Loucy (cell line): ENCODE data around the gene TRIOBP.
"Not testable (repeated sequence)": the region's sequence is repeated elsewhere in the genome, so short reads cannot be mapped to it uniquely, and the experiment has no call there.

Experiments used
- H2AFZ ChIP-seq: fragments of 200-600 bp; sonication (generic); 2 replicates; pipeline ENCODE4 v1.6.0; 2016; ENCODE audit warnings: antibody characterized with exemption, mild to moderate bottlenecking, low read length, moderate library complexity
- H3F3A ChIP-seq: fragments of 200-600 bp; 2 replicates; pipeline ENCODE4 v1.6.0; 2016; ENCODE audit warnings: antibody characterized with exemption, low read depth, mild to moderate bottlenecking
- H3K27me3 ChIP-seq: fragments of 200-600 bp; sonication (generic); 2 replicates; pipeline ENCODE4 v1.6.1; 2014; ENCODE audit warnings: low read length, mild to moderate bottlenecking; ENCODE audit not compliant: insufficient read depth, poor library complexity, severe bottlenecking
- H3K36me3 ChIP-seq: fragments of 200-600 bp; sonication (generic); 2 replicates; pipeline ENCODE4 v1.6.1; 2016; ENCODE audit warnings: low read length; ENCODE audit not compliant: insufficient read depth
- H3K4me1 ChIP-seq: fragments of 200-600 bp; sonication (generic); 2 replicates; pipeline ENCODE4 v1.5.1; 2014; ENCODE audit warnings: low read length, mild to moderate bottlenecking; ENCODE audit not compliant: insufficient read depth, poor library complexity, severe bottlenecking
- H3K4me2 ChIP-seq: fragments of 200-600 bp; sonication (generic); 2 replicates; pipeline ENCODE4 v1.6.0; 2014; ENCODE audit warnings: antibody characterized with exemption, low read length, low read depth, mild to moderate bottlenecking; ENCODE audit not compliant: poor library complexity, severe bottlenecking
- H3K4me3 ChIP-seq: fragments of 200-600 bp; sonication (generic); 2 replicates; pipeline ENCODE4 v1.5.1; 2014; ENCODE audit warnings: low read length, mild to moderate bottlenecking, mixed read lengths; ENCODE audit not compliant: poor library complexity, severe bottlenecking
- H3K79me2 ChIP-seq: fragments of 200-600 bp; sonication (generic); 2 replicates; pipeline ENCODE4 v1.6.1; 2014; ENCODE audit warnings: low read length; ENCODE audit not compliant: insufficient read depth
- H3K9ac ChIP-seq: fragments of 200-600 bp; sonication (generic); 2 replicates; pipeline ENCODE4 v1.6.0; 2014; ENCODE audit warnings: mild to moderate bottlenecking, low read depth, low read length, moderate library complexity; ENCODE audit not compliant: poor library complexity, severe bottlenecking
- H3K9me2 ChIP-seq: fragments of 200-600 bp; sonication (generic); replicated peaks from 2 replicates; pipeline ENCODE4 v1.6.1; 2016; ENCODE audit warnings: low read depth, low read length, mixed read lengths
- H3K9me3 ChIP-seq: fragments of 200-600 bp; sonication (generic); 2 replicates; pipeline ENCODE4 v1.6.1; 2014; ENCODE audit warnings: mild to moderate bottlenecking, antibody characterized with exemption, low read length, low read depth; ENCODE audit not compliant: insufficient read depth
- H4K20me1 ChIP-seq: fragments of 200-600 bp; sonication (generic); 2 replicates; pipeline ENCODE4 v1.6.0; 2014; ENCODE audit warnings: antibody characterized with exemption, low read length, mild to moderate bottlenecking; ENCODE audit not compliant: insufficient read depth, poor library complexity, severe bottlenecking
- EZH2phosphoT487 ChIP-seq: fragments of 200-600 bp; IDR thresholded peaks from 2 replicates; pipeline ENCODE4 v1.6.1; 2018; ENCODE audit warnings: antibody characterized with exemption, mild to moderate bottlenecking, moderate library complexity, borderline replicate concordance
- TF ChIP-seq, protein P1 (sequence below): fragments of 200-600 bp; sonication (generic); conservative IDR thresholded peaks from 2 replicates; pipeline ENCODE4 v1.5.1; 2014; ENCODE audit warnings: mild to moderate bottlenecking, antibody characterized with exemption, low read length

The TRIOBP gene

DNA sequence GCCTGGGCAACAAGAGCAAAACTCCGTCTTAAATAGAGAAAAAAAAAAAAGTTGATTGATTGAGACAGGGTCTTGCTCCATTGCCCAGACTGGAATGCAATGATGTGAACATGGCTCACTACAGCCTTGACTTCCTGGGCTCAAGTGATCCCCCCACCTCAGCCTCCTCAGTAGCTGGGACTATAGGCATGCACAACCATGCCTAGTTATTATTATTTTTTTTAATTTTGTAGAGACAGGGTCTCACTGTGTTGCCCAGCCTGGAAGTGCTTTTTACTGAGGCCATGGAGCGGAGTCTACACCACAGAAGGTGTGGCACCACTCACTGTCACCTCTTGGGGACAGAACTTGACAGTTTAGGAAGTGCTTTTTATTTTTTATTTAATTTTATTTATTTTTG lies 17.8 kb downstream of the TRIOBP start:
- Histone ChIP-seq H2AFZ (no peak overlapping the region), H3K36me3 (no peaks in the 10 kb centered on the region), H3K4me3 (no peak overlapping the region), H3K4me2 (no peak overlapping the region), H3K27me3 (no peaks in the 10 kb centered on the region), H3K4me1 (no peaks in the 10 kb centered on the region), H3F3A (no peaks in the 10 kb centered on the region), H3K9ac (no peak overlapping the region), H3K79me2 (no peaks in the 10 kb centered on the region), H3K9me3 (no peaks in the 10 kb centered on the region), H4K20me1 (no peaks in the 10 kb centered on the region), H3K9me2 (no peaks in the 10 kb centered on the region)
- no peak for TF ChIP-seq EZH2phosphoT487
- TF ChIP-seq, protein P1, sequence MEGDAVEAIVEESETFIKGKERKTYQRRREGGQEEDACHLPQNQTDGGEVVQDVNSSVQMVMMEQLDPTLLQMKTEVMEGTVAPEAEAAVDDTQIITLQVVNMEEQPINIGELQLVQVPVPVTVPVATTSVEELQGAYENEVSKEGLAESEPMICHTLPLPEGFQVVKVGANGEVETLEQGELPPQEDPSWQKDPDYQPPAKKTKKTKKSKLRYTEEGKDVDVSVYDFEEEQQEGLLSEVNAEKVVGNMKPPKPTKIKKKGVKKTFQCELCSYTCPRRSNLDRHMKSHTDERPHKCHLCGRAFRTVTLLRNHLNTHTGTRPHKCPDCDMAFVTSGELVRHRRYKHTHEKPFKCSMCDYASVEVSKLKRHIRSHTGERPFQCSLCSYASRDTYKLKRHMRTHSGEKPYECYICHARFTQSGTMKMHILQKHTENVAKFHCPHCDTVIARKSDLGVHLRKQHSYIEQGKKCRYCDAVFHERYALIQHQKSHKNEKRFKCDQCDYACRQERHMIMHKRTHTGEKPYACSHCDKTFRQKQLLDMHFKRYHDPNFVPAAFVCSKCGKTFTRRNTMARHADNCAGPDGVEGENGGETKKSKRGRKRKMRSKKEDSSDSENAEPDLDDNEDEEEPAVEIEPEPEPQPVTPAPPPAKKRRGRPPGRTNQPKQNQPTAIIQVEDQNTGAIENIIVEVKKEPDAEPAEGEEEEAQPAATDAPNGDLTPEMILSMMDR = no peak

DNA sequence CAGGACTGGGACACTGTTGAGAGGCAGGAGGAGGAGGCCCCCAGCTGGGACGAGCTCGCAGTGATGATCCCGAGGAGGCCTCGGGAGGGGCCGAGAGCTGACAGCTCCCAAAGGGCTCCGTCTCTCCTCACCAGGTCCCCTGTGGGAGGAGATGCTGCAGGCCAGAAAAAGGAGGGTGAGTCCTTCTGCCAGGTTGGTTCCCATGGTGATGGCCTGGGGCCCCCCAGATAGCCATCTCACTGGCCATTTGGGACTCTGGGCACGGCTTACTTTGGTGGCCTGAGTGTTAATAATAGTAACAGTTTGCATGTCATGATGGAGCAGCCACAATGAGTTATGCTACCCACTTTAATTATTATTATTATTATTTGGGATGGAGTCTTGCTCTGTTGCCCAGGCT lies 18.9 kb downstream of the TRIOBP start:
- Histone ChIP-seq H3K9me3 (no peaks in the 10 kb centered on the region), H3K36me3 (no peaks in the 10 kb centered on the region), H3K9me2 (no peaks in the 10 kb centered on the region), H3K9ac (no peak overlapping the region), H3K79me2 (no peaks in the 10 kb centered on the region), H4K20me1 (no peaks in the 10 kb centered on the region), H3K27me3 (no peaks in the 10 kb centered on the region), H3K4me2 (no peak overlapping the region), H2AFZ (no peak overlapping the region), H3K4me3 (no peak overlapping the region), H3K4me1 (no peaks in the 10 kb centered on the region), H3F3A (no peaks in the 10 kb centered on the region)
- no peak for TF ChIP-seq EZH2phosphoT487
- TF ChIP-seq, protein P1 = no peak

DNA sequence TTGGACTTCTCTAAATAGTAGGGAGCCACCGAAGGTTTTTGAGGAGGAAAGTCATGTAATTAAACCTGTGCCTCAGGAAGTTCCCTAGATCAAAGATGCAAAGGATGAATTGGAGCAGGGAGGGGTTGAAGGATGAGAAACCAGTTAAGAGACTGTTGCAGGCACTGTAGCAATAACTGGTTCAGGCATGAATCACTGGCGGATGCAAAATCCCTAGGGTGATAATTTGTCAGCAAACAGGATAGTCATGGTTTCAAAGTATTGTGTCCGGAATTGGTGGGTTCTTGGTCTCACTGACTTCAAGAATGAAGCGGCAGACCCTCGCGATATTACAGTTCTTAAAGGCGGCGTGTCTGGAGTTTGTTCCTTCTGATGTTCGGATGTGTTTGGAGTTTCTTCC lies 19.9 kb downstream of the TRIOBP start:
- H3K27me3 ChIP-seq = no peaks in the 10 kb centered on the region
- no peaks in the 10 kb centered on the region for H4K20me1 ChIP-seq
- H3K36me3 ChIP-seq = no peaks in the 10 kb centered on the region
- no peaks in the 10 kb centered on the region for H3F3A ChIP-seq
- H3K4me2 ChIP-seq = no peak overlapping the region
- TF ChIP-seq, protein P1 = no peak
- TF ChIP-seq EZH2phosphoT487 = no peak
- no peak overlapping the region for H3K4me3 ChIP-seq
- no peaks in the 10 kb centered on the region for H3K79me2 ChIP-seq
- no peaks in the 10 kb centered on the region for H3K4me1 ChIP-seq
- no peaks in the 10 kb centered on the region for H3K9me3 ChIP-seq
- H3K9me2 ChIP-seq = no peaks in the 10 kb centered on the region
- H2AFZ ChIP-seq = no peak overlapping the region
- H3K9ac ChIP-seq = no peak overlapping the region

DNA sequence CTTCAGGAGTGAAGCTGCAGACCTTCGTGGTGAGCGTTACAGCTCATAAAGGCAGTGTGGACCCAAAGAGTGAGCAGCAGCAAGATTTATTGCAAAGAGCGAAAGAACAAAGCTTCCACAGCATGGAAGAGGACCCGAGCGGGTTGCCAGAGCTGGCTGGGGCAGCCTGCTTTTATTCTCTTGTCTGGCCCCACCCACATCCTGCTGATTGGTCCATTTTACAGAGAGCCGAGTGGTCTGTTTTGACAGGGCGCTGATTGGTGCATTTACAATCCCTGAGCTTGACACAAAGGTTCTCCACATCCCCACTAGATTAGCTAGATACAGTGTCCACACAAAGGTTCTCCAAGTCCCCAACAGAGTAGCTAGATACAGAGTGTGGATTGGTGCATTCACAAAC lies 20.4 kb downstream of the TRIOBP start:
- not testable (repeated sequence) for H3K27me3 ChIP-seq, H2AFZ ChIP-seq, H3K9ac ChIP-seq, H3K4me1 ChIP-seq, H3K79me2 ChIP-seq, H3K4me2 ChIP-seq, H3F3A ChIP-seq, H3K9me2 ChIP-seq, H3K4me3 ChIP-seq, H3K9me3 ChIP-seq, H4K20me1 ChIP-seq, H3K36me3 ChIP-seq

DNA sequence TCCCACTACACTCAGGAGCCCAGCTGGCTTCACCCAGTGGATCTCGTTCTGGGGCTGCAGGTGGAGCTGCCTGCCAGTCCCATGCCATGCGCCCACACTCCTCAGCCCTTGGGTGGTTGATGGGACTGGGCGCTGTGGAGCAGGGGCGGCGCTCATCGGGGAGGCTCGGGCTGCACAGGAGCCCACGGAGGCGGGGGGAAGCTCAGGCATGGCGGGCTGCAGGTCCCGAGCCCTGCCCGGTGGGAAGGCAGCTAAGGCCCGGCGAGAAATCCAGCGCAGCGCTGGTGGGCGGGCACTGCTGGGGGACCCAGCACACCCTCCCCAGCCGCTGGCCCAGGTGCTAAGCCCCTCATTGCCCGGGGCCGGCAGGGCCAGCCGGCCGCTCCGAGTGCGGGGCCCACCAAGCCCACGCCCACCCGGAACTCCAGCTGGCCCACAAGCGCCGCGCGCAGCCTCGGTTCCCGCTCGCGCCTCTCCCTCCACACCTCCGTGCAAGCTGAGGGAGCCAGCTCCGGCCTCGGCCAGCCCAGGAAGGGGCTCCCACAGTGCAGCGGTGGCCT lies 21.0 kb downstream of the TRIOBP start:
- H3K27me3 ChIP-seq, H4K20me1 ChIP-seq, H3K4me3 ChIP-seq, H3K9ac ChIP-seq, H3K9me2 ChIP-seq, H3K9me3 ChIP-seq, H3F3A ChIP-seq, H3K36me3 ChIP-seq, H3K4me1 ChIP-seq, H3K4me2 ChIP-seq, H2AFZ ChIP-seq, H3K79me2 ChIP-seq: not testable (repeated sequence)
